NB4 (cell line): ENCODE results near the gene RASSF3.
"Not testable (repeated sequence)": the region's sequence is repeated elsewhere in the genome, so short reads cannot be mapped to it uniquely, and the experiment has no call there.

Experiments used
- DNase-seq: peaks from one replicate; pipeline ENCODE4 v3.0.0; 2010; ENCODE audit warnings: low read depth
- H3K4me3 ChIP-seq: one replicate; pipeline ENCODE4 v1.5.1; 2011; ENCODE audit warnings: mild to moderate bottlenecking, low read depth, low read length, moderate library complexity
- CTCF ChIP-seq: IDR thresholded peaks from one replicate; pipeline ENCODE4 v1.5.1; 2012; ENCODE audit warnings: low read depth, low read length
- MAX ChIP-seq: IDR thresholded peaks from 2 replicates; pipeline ENCODE4 v1.6.1; 2011; ENCODE audit warnings: low read depth, low read length
- MYC ChIP-seq: IDR thresholded peaks from 2 replicates; pipeline ENCODE4 v1.6.1; 2011; ENCODE audit warnings: low read depth, low read length
- POLR2A ChIP-seq: IDR thresholded peaks from 2 replicates; pipeline ENCODE4 v1.6.1; 2011; ENCODE audit warnings: mild to moderate bottlenecking; ENCODE audit not compliant: insufficient read length; ENCODE audit errors: extremely low read depth

Gene RASSF3

GRCh38 chr12:64688219-64688618 is 77.9 kb downstream of the RASSF3 start:
- no peak overlapping the region for H3K4me3 ChIP-seq
- no peak for TF ChIP-seq MYC
- TF ChIP-seq CTCF: no peak
- no peak for TF ChIP-seq POLR2A
- no peak for DNase-seq

GRCh38 chr12:64688715-64689114 is 78.4 kb downstream of the RASSF3 start:
- TF ChIP-seq MYC: no peak
- TF ChIP-seq POLR2A: no peak
- TF ChIP-seq CTCF: no peak
- no peak for TF ChIP-seq MAX
- DNase-seq: no peak
- no peak overlapping the region for H3K4me3 ChIP-seq

GRCh38 chr12:64690236-64690635 is 79.9 kb downstream of the RASSF3 start:
- not testable (repeated sequence) for H3K4me3 ChIP-seq, DNase-seq

GRCh38 chr12:64691227-64691794 is 81.0 kb downstream of the RASSF3 start:
- H3K4me3 ChIP-seq: no peak overlapping the region
- no peak for DNase-seq
- TF ChIP-seq POLR2A: no peak
- TF ChIP-seq CTCF: no peak
- TF ChIP-seq MYC: no peak
- TF ChIP-seq MAX: no peak

- no peak overlapping the region for H3K4me3 ChIP-seq
- no peak for DNase-seq
- no peak for TF ChIP-seq MAX
- TF ChIP-seq POLR2A: no peak
- TF ChIP-seq MYC: no peak
- TF ChIP-seq CTCF: no peak
Observed at GRCh38 chr12:64691795-64692583, 81.7 kb downstream of the RASSF3 start.

- TF ChIP-seq MAX (no peak), CTCF (no peak), POLR2A (no peak), MYC (no peak)
- no peak overlapping the region for H3K4me3 ChIP-seq
- DNase-seq: no peak
Observed at GRCh38 chr12:64694130-64695040, 84.1 kb downstream of the RASSF3 start.
